ENCODE data around the gene C10orf67.
"Not testable (repeated sequence)": the region's sequence is repeated elsewhere in the genome, so short reads cannot be mapped to it uniquely, and the experiment has no call there.

GRCh38 chr10:23387516-23387915, 42.9 kb upstream of the C10orf67 start:
- TF ChIP-seq, protein P1, sequence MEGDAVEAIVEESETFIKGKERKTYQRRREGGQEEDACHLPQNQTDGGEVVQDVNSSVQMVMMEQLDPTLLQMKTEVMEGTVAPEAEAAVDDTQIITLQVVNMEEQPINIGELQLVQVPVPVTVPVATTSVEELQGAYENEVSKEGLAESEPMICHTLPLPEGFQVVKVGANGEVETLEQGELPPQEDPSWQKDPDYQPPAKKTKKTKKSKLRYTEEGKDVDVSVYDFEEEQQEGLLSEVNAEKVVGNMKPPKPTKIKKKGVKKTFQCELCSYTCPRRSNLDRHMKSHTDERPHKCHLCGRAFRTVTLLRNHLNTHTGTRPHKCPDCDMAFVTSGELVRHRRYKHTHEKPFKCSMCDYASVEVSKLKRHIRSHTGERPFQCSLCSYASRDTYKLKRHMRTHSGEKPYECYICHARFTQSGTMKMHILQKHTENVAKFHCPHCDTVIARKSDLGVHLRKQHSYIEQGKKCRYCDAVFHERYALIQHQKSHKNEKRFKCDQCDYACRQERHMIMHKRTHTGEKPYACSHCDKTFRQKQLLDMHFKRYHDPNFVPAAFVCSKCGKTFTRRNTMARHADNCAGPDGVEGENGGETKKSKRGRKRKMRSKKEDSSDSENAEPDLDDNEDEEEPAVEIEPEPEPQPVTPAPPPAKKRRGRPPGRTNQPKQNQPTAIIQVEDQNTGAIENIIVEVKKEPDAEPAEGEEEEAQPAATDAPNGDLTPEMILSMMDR (IDR thresholded peaks at IDR 0.05) = not testable (repeated sequence)
- TF ChIP-seq POLR2A, POLR2AphosphoS5 (IDR thresholded peaks at IDR 0.05): not testable (repeated sequence)
